SIG-M5 treated with dmso at 0.1 percent for 504 hours (cell line): Measurements from ENCODE around the gene RBM47.

ENCODE experiments used
- DNase-seq: peaks from one replicate; lab custom pipeline; 2025; ENCODE audit not compliant: unreplicated experiment; lab: John Stamatoyannopoulos, UW

The RBM47 gene

GRCh38 chr4:40592034-40592433 lies 37.6 kb downstream of the RBM47 start:
- no peak for DNase-seq

GRCh38 chr4:40587826-40588225 lies 41.8 kb downstream of the RBM47 start:
- DNase-seq, result peak; percentile 61

GRCh38 chr4:40587351-40587750 lies 42.3 kb downstream of the RBM47 start:
- DNase-seq, result peak; percentile 6

DNA sequence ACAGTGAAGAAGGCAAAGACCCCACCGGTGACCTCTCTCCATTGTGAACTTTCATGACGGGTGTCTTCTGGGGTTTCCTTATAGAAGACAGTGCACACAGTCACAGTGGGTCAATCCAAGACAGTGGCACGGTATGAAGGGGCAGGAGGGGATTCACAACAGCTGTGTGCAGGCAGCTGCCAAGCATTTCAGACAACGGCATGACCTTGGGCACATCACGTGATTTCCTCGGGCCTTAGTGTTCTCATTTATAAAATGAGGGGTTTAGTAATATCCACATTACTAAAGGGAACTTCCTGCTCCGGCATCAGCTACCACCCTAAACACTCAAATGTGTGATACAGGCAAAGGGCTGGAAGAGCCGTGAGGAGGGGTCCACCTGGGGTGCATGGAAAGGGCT lies 42.9 kb downstream of the RBM47 start:
- DNase-seq, result peak; percentile 55

GRCh38 chr4:40586034-40586433 lies 43.6 kb downstream of the RBM47 start:
- peak; percentile 57 for DNase-seq

DNA sequence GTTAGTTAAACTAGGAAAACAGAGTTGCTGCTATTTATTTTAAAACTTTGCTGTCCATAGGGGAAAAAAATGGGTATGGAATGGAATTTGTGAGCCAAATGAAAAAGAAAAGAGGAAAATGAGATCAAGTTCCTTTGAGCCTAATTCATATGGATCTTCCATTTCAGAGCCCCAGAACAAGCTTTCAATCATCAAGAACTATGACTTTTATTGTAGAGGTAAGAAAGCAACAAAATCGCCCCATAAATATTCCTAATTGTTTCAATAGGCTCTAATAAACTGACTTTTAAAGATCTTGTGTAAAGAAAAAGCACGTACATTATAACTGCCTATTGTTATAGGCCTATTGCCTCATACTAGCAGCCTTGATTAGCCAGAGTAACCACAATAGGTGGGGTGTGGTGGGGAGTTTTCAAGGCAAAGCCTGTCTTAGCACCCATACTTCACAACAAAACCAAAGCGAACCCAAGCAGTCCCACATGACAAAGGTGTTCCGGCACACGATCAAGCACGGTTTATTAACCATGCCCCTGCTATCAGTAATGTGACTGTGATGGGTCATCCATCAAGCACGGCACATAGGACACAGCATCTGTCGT lies 44.4 kb downstream of the RBM47 start:
- DNase-seq, result no peak

DNA sequence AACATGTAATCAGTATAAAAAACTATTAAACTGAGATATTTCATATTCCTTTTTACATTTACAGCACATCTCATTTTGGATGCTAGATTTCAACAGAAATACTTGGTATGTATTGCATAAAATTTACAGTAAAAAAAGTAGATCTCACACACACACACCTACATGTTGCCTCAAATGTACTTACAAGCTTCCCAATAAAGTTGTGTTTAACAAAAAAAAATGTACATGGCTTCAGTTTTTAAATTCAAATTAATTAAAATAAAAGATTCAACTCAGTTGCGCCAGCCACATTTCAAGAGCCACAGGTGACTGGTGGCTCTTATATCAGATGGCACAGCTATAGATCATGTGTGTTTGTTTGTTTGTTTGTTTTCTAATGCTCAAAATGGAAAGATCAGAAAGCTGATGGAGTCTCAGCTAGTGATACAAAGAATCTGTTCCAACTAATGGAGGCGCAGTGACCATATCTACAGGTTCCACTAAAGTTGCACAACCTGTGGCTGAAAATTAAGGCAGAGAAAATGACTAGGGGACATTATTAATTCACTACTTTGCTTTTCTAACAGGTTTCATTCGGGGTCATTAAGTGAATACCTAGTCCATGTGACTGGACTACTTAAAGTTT lies 45.0 kb downstream of the RBM47 start:
- DNase-seq, result no peak

DNA sequence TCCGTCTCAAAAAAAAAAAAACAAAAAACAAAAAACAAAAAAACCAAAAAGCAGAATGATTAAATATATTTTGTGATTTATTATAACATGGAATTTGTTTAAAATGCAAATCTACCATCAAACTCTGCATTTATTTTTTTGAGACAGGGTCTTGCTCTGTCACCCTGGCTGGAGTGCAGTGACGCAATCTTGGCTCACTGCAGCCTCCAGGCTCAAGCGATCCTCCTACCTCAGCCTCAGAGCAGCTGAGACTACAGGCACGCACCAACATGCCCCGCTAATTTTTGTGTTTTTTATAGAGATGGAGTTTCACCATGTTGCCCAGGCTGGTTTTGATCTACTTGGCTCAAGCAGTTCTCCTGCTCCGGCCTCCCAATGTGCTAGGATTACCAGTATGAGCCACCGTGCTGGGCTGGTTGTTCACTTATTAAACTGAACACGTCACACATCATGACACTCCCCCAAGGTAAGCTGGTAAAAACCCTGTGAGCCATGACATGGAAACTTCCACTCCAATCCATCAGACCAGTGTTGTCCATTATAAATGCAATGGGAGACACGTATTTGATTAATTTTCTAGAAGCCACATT lies 45.7 kb downstream of the RBM47 start:
- DNase-seq, result no peak

GRCh38 chr4:40582413-40582812 lies 47.3 kb downstream of the RBM47 start:
- DNase-seq, result no peak

DNA sequence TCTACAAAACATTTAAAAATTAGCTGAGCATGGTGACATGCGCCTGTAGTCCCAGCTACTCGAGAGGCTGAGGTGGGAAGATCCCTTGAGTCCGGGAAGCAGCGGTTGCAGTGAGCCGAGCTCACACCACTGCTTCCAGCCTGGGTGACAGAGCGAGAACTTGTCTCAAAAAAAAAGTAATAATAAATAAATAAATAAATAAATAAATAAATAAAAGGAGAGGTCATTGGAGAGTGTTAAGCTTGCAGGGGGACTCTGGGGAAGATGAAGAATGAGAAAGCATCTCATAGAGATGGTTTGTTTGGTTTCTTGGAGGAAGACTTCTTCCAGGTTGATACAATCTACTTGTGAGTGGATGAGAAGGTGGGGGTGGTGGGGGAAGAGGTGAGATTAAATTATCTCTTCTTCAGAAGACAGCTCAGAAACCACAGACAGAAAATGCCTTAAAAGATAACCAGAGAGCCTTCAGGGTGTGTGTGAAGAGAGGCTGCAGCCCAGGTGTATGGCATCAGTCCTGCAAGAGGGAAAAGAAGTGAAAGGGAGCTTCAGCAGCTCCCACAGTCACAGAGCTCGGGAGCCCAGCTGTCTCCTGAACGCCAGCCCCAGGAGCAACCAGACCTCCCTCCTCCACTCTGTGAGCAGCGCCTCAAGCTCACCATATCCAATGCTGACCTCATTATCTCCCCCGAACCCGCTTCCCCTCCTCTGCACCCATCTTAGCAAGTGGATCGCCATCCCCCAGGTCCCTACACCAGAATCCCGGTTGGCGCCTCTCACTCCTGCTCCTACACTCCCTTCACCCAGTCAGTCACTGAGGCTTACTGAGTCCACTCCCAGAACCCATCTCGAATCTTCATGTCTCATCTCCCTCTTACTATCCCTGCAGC lies 48.2 kb downstream of the RBM47 start:
- DNase-seq, result no peak

GRCh38 chr4:40579983-40580382 lies 49.7 kb downstream of the RBM47 start:
- no peak for DNase-seq

DNA sequence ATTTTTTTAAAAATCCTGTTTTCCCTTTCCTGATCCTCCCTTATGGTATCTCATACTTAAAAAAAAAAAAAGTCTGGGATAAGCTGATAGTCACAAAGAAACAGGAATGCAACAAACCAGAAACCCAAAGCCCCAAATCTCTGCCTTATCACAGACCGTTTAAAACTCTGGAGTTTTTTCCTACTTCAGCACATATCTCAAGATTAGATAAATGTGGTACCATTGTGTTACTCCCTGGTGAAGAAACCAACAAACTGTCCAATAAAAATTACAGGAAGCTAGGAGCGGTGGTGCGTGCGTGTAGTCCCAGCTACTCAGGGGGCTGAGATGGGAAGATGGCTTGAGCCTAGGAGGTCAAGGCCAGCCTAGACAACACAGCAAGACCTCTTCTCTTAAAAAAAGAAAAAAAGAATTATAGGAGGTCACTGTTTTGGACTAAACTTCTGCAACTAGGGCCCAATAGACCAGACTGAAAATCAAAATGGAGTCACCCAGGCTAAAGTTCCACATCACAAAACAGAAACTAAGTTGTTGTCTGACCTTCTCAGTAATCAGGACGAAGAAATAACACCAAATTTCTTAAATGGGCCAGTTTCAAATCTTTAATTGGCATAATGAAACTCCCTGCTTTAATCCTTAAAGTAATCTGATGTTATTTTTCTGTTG lies 51.9 kb downstream of the RBM47 start:
- DNase-seq, result no peak

DNA sequence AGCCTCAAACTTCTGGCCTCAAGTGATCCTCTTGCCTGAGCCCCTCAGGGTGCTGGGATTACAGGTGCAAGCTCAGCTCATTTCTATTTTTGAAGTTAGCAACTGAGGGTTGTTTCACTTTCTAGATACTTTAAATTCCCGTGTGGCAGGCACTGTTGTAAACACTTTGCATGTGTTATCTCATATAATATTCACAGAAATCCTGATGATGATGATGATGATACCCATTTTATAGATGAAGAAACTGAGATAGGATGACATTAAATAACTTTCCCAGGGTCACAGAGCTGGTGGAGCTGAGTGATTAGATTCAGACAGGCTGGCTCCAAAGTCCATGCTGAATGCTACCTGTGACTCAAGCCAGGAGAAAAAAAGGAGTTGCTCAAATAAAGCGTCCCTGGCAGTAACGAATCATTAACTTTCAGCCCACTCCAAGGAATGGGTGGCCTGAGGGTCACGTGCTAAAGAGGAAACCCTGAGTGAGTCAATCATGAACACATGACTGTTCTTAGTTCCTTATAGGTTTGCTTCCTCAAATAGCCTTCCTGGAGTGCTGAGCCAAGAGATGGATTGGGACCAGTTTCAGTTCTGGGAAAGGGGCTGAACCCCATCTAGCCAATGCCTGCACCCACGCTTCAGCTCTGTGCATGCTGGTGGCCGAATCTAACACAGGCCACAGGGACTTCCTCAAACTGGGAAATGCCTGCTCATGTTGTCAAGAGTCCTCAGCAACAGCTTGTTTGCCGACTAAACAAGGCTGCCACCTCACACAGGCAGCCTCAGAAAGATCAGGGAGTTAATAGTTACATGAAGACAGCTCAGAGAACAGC lies 52.8 kb downstream of the RBM47 start:
- DNase-seq, result peak; percentile 98

GRCh38 chr4:40575846-40576245 lies 53.8 kb downstream of the RBM47 start:
- no peak for DNase-seq

DNA sequence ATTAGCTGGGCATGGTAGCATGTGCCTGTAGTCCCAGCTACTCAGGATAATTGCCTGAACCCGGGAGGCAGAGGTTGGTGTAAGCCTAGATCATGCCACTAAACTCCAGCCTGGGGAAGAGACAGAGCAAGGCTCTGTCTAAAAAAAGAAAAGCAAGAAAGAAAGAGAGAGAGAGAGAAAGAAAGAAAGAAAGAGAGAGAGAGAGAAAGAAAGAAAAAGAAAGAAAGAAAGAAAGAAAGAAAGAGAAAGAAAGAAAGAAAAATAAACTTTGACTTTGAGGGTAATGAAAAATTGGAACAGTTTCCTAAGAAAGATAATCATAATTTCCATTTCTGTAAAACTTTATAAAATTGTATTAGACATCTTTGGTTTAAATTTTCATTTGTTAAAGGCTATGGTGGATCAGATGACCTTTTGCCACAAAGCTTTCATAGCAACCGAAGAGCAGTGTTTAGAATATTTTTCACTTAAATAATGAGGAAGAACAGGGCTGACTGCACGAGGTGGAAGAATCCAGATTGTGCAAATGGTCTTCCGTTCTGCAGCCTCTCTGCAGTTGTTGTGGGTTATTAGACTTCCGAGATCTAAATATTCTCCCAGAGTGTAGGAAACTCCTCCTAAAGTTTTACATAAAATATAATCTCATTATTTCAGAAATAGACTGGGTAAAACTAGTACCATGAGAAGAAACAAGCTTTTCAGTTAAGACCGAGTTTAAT lies 55.9 kb downstream of the RBM47 start:
- DNase-seq, result peak; percentile 86

- DNase-seq, result no peak
These were observed 56.9 kb downstream of the RBM47 start for GRCh38 chr4:40572692-40573310.

GRCh38 chr4:40571208-40571607 lies 58.5 kb downstream of the RBM47 start:
- DNase-seq, result no peak

DNA sequence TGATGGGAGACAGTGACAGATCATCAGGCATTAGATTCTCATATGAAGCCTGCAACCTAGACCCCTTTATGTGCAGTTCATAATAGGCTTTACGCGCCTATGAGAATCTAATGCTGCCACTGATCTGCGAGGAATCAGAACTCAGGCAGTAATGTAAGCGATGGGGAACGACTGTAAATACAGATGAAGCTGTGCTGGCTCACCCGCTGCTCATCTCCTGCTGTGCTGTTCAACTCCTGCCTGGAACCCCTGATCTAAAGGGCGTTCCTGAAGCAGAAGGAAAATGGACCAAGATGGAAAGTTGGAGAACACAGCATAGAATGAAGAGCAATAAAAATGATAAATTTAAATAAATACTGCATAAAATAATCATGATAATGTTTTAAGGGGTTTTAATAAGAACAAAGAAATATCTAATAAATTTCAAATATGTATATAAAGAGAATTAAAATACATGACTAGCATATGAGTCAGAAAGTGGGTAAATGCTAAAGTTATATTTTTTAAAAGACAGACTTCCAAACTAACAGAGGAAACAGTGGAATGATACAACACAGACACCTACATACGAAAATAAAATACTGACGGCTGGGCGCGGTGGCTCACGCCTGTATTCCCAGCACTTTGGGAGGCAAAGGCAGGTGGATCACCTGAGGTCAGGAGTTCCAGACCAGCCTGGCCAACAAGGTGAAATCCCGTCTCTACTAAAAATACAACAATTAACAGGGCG lies 59.2 kb downstream of the RBM47 start:
- DNase-seq, result no peak
